H4 (cell line): ENCODE results near the gene VEGFD. TPM values are rescaled to one million over a fixed set of nuclear protein-coding genes. Genes with fewer than 3 reads are reported as not detected.

ENCODE experiments used
- DNase-seq: peaks from one replicate; pipeline ENCODE4 v3.0.0-alpha.2; 2015; ENCODE audit warnings: low spot score
- total RNA-seq: library from RNA; depleted of rRNA; stranded (reverse); fragments of >200 nt; shearing (Covaris generic); gene quantifications from 2 replicates; pipeline ENCODE4 v1.2.3, GENCODE V29; 2014; rRNA removed

Gene VEGFD, protein sequence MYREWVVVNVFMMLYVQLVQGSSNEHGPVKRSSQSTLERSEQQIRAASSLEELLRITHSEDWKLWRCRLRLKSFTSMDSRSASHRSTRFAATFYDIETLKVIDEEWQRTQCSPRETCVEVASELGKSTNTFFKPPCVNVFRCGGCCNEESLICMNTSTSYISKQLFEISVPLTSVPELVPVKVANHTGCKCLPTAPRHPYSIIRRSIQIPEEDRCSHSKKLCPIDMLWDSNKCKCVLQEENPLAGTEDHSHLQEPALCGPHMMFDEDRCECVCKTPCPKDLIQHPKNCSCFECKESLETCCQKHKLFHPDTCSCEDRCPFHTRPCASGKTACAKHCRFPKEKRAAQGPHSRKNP
- total RNA-seq: 0.23 and 0.86 TPM in 2 replicates

DNA sequence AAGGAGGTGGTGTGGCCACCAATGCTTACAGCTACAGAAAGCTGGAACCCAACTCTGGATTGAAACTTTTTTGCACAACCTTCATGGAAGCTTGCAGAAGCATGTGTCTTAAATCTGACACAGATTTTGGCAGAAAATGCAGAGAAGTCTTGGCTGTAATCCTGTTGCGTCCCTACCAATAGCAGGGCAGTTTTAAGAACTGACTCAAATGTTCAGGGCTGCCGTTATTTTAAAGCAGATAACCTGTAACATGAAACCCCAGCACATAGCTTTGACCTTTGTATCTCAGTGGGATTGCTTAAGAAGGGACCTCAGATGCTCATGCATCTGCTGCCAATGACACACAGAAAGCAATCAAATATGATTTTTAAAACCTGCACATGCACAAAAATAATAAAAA lies at the start of gene VEGFD:
Gene VEGFD (minus strand): TSS at position 110 of the 400 bp plus-strand sequence. CDS start 467 bp downstream, outside the sequence.
- DNase-seq: no peak

DNA sequence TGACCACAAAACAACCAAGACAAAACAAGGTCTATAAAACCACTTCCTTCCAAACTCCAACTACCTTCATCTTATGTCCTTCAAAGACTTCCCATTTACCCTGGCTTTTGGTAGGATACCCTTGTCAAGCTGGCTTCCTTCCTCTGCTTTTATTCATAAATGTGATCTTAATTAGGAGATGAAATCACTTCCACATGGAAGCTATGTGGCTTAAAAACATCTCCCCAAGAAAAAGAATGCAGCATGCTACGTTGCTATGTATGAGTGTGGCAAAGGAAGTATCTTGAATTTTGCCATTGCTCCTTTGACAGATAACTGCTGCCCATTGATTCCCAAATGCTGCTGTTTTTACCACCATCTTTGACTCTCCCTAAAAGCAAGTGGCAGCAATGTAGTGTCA lies 46.4 kb upstream of the VEGFD start:
- no peak for DNase-seq

DNA sequence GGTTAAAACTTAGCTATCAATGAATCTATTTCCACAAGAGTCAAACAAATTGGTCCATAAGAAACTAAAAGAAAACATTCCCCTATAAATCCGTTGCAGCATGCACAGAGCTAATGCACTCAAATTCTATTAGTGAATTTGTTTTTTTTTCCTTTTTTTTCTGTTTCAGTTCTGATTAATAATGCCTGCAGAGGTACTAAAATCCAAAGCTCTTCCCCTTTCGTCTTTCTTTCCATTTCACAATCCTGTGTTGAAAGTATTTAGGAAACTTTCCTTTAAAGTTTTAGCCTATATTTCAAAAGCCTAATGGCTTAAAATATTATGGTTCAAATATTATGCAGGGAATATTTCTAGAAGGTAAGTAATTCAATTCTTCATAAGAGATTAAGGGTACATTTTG lies 45.9 kb upstream of the VEGFD start:
- no peak for DNase-seq

DNA sequence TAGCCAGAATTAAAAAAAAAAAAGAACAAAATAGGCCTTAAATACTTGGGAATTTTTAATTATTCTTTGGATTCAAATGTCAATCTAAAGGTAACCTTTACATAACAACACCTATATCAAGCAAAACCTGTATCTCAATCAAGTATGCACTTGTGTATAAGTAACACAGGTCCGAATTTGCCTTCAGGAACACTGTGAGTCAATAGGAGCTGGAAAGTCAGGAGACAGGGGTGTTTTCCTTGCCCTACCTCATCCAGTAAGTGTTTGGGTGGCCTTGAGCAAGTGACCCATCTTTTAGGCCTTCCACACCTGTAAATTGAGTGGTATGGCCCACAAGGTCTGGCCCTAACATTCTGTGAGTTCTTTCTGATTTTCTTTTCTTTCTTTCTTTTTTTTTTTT lies 40.8 kb upstream of the VEGFD start:
- DNase-seq: no peak

DNA sequence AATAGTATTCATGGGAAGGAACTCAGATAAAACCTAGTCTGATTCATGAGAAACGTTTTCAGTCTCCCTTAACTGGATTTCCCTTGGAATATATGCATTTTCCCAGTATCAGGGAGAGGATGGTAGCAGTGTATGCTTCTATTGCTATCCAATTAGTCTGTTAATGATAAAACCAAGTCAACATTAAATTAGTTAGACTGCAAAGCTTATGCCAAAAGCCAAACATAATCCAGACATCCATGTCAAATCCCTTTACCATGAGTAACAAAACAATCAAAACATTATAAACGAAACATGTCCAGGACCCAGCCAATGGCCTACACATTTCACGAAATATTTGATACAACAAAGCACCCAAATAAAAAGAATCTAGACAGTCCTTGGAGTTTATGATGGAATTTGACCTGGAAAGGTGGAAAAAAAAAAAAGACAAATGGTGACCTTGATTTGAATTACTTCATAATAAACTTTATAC lies 34.5 kb upstream of the VEGFD start:
- DNase-seq: no peak

DNA sequence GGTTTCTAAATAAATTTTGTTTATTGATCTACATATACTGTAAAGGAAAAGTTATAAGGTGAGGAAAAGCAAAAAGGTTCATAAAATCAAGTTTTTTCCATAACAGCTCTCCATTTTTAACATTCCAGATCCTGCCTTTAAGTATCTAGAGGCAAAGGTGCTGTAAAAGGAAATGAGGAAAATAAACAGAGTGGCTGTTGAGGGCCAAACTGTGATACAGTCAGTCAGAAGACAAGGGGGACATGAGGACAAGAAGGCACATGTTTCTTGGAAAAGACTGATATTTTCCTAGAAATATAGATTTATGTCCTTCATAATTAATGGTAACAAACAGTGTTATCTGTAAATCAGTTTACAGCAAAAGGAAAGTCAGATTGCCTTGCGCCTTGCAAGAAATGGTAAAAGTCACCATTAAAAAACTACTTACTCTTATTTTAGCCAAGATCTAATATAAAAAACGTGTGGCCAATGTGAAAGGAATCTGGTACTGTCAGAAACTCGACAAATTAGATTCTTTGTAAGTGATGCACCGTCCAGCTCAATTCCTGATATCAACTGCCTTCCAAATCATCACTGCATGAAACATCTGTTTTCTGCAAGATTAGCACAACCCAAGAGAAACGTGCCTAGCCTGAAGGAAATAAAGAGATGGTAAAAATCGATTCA lies 34.0 kb upstream of the VEGFD start:
- DNase-seq: no peak

DNA sequence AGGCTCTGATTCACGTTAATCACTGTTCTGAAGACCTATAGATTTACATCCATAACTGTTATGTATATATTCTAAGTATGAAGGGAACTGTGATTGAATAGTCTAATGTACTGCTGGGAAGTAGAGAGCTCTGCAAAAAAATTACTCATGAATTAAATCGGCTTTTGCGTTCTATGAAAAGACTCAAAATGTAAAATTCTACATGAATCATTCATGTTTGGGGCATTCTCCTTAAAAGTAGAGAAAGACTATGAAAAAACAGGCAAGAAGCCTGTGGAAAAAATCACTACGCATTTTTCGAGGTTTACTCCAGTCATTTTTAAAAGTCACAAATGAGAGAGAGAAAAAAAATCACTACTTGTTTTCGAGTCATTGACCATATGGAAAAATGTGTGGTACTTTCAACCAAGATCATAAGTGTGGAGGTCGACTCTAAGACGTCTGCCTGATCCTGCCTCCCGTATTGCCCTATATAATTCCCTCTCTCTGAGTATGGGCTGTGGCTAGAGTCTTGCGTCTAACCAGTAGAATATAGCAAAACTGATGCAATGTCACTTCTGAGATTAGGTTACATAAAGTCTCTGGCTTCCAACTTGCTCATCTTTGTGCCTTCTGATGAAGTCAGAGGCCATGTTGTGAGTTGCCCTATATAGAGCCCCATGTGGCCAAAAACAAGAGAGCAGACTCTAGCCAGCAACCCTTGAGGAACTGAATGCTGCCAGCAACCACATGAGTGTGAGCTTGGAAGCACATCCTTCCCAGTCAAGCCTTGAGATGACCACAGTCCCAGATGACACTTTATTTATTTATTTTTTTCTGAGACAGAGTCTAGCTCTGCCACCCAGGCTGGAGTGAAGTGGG lies 32.1 kb upstream of the VEGFD start:
- DNase-seq: no peak

DNA sequence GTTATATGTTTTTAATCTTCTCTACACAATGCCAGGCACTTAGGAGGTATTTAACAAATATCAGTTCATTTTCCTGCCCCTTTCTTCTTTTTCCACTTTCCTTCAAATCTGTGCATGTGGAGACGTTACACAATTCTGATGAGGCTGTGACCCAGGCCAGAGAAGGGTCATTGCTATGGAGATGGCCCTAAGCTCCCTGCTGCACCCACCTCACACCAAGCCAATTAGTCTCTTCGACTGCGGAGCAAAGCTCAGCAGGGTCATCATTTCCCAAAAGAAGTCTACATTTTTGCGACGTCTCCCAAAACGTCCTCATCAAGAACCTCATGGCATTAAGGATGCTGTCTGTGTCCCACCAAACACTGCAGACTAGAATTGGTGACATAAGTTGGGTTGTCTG lies 28.9 kb upstream of the VEGFD start:
- no peak for DNase-seq

DNA sequence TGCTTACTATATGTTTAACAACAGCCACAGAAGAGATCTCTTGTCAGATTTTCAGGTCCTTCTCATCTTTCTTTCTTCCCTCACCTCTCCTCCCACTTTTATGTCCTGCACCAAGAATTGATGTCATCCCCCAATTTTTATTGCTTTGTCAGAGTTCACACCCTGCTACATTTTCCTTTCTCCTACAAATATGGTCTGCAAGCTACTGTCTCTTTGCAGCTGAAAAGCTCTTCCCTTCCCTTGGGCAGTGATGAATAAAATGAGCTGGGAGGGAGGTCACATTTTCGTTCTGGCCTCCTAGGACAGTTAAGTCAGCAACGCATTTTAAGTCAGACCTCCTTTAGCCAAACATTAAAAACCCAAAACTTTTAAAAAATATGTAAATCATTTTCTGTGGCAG lies 26.7 kb upstream of the VEGFD start:
- no peak for DNase-seq

DNA sequence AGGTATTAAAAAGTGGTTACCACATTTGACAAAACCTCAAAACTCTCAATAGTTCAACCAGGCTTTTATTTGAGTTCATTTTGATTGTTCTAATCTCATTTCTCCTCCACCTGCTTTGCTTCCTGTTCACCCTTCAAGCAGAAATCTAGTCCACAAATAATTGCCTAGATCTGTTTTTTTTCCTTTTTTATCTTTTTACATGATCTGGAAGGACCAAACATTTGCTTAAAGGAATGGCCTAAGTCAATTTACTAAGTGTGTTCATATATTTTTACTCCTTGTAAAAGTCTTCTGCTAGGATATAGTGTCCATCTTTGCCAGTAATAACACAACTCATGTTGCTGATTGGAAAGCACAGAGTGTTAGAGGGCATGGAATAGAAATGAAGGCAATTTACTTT lies 26.2 kb upstream of the VEGFD start:
- DNase-seq: no peak

DNA sequence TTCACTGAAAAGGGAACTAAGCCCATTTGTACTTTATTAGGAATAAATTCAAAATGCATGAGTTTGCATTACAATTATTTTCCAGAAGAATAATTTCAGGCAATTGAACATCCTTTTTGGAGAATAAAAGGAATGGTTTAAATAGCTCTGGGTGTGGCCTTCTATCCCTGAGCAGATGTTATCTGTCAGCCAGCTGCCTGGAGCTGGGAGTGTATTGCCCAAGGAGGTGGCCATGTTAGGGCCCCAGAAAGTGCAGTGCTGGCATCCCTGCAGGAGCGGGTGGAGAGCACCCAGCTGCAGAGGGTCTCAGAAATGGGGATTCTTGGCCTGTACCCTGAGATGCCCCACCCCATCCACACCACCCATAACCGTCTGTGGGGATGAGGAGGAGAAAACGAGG lies 21.6 kb upstream of the VEGFD start:
- no peak for DNase-seq

DNA sequence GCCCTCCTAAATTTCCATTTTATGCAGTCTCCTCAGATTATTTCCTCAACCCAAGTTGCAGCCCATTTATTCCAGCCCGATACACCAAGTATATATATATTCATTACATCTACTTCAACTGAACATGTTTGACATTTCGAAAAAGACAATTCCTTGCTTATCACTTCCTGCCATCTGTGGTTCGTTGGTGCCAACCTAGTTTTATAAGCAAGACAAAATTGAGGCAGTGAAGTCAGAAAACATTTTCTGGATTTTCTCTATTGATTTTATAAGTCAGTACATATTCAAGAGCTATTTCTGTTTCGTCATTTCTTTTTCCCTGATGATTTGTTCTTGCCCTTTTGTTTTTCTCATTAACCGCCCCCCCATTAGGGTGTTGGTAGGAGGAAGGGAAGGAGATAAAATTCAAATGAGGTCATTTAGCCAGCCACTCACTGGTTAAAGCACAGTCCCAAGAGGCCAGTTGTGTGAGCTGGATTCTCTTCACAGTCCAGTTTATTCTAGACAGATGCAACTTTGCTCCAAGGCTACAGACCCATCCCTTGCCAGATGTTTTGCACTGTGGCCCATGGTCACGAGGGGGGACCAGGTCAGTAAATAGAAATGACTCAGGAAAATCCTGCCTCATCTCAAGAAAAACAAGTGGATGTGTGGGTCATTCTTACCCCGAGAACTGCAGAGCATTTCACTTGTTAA lies 20.3 kb upstream of the VEGFD start:
- DNase-seq: no peak

DNA sequence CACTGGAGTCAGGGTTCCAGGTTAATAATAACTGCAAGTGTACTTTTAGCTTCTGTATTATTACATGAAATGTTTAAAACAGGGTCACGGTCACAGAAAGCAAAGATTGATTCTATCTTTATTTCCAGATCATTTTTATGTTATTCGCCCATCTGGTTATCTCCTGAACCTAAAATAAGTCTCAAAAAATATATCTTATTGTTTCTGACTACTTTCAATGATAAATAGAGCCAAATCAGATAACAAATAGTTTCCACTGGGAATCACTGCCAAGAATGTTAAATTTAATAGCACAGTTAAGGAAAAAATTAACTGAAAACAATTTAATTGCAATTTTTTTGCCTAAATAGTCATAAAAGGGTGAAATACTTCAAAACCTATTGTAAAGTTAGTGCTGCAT lies 17.2 kb upstream of the VEGFD start:
- DNase-seq: no peak

DNA sequence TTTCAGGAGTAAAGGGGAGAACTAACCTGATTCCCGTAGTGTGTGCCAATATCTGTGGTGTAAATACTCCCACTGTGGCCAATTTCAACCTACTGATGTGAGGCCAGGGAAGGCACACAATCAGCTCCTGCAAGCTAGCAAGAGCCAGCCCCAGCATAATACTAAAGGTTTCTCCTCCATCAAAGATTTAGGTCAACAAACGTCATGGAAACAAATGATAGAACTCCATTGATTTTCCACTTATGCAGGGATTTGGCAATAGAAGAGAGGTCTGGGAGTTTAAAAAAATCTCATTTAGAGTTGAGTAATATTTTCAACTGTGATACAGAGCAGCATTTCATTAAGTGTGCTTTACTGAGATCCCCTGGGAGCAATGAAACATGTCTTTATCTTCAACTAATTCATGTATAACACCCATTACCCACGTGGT lies 15.8 kb upstream of the VEGFD start:
- no peak for DNase-seq

DNA sequence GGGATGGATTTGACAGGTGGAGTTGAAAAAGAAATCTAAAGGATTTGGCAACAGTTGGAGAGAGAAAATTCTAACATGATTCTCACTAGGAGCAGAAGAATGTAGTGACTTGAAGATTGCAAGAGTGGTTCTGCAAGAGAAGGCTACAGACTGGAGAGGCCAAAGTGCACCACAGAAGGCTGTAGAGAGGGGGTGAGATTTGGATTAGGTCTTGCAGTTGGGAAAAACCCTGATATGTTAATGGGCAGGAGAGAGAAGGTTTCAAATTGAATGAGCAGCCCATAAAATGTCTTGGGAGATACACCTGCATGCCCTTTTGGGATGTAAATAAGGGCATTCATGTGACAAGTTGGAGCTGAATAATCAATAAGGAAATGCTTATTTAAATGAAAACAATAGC lies 14.7 kb upstream of the VEGFD start:
- no peak for DNase-seq

DNA sequence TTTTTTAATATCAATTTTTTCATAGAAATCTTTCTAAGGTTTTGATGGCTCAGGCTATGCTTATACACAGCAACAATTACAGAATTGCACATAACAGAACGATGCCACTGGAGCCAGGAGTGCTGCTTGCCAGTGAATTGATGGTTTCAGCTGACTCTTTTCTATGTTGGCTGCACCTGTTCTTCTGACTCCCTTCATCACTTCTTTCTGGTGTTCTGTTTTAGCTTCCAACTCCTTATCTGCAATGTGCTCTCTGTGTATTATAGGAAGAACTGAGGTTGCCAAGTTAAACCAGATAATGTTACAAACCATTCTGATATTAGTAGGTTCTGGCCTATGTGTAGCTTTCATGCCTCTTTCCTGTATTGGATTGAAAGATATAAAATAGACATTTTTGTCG lies 11.6 kb upstream of the VEGFD start:
- no peak for DNase-seq

DNA sequence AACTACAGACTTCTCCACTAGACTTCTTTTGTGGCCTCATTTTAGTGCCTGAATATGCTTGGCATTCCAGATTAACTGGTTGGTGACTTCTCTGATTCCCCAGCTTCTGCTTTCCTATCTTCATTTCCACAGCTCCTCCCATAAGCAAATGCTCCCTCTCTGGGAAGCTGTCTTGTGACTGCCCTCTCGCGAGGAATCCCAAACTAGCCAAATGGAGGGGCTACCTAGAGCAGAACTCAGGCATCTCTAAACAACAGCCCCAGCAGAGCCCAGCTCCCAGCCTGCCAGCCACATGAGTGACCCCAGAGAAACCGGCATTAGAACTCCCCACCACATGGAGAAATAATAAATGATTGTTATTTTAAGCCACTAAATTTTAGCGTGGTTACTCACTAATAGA lies 7.6 kb upstream of the VEGFD start:
- no peak for DNase-seq

DNA sequence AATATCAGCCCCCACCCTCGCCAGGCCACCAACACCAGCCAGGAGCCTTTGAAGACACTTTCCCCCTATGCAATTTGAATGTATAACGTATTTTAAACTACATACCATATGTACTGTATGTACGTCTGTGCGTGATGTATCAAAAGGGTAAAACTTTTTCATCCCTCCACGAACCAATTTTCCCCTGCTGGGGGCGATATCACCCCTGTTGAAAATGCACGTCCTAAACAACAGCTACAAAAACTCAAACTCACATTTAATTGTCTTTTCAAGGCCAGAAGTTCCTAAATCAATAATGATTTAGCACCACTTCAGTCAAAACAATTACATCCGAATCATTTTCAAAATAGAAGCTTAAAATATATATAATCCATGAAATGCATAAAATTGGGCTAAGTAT lies 1.4 kb downstream of the VEGFD start:
- DNase-seq: no peak

DNA sequence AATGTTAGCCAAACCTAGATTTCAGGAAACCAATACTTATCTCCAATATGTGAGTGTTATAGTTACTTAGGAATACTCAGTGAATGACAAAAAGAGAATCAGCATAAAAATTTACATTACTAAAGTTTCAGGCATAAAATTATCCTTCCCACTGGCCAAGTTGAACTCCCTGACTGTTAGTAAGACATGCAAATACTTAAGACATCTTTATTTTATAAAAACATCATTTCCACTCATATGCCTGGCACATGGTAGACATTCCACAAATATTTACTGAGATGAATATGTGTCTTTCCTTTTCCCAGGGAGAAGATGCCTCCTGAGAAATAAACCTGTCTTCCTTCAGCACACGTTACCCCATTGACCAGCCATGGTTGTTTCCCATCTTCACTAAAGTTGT lies 7.3 kb downstream of the VEGFD start:
- no peak for DNase-seq

DNA sequence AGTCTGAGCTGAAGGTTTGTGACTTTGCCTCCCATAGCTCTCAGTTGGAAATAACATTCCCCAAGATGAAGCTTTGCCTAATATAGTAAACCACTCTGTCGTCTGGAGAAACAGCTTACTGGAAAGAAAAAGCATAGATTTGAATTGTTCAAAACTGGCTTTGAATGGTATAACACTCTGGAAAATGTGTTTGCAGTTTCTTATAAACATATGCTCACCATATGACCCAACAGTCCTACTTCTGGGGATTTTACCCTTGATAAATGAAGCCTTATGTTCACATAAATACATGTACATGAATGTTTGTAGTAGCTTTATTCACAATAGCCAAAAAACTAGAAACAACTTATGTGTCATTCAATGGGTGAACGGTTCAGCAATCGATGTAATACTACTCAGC lies 10.2 kb downstream of the VEGFD start:
- no peak for DNase-seq

DNA sequence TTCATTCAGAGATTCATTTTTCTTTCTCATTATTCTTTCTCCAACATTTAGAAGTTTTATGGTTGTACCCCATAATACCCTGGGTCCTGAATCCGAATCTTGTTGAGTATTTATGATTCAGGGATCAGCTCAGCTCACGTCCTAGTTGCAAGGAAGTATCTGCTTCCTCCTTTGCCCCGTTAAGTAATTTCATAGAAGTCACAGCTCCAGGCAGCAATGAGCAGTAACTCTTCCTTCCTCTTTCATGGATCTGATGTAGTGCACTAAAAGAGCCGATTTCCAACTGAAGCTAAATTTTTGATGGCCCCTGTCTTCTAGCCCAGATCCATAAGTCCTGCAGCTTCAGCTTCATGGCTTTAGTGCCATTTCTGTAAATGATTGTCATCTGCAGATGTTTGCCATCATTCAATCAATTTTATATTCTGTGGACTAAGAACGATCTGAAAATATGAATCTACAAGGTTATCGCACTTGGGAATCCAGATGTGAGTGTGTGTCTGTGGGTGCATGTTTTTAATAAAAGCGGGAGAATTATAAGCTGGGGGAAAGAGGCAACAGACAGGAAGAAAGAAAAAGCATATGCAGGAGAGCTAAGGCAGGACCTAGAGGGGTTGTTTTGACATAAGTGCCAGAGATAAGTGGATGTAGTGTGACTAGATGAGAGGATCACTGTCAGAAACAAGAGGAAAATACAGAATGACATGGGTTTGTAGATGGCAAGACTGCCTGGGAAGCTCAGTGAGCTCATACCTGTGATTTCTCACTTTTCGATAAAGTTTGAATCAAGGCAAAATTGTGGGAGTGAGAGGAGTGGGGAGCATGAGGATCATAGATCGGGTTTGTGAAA lies 17.5 kb downstream of the VEGFD start:
- DNase-seq: no peak
